ENCODE data around the gene RAB37.

The RAB37 gene

DNA sequence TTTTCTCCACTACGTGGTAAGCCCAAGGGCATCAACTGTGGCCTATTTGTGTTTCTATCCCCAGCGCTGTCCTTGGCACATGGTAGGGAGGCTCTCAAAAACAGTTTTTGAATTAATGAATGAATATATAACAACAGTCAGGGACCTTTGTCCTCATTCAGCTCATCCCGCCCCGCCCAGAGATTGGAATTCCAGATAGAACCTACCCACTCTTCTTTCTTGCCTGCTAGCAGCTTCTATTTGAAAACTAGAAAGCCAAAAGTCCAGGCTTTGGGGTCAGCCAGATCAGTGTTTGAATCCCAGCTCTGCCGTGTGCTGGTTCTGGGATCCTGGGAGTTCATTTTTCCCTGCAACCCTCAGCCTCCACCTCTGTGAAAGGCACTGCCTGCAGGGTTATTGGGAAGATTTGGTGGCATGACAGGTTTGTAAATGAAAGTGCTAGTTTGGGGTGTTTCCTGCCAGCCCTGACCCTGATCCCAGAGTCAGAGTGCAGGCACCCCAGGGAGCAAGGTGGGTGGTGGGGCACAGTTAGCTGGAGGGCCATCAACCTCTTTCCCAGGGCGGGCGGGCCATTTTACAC, 15.9 kb downstream of the RAB37 start:
- no CpG with 5 or more reads among the region's 7 CpGs for WGBS (ENCODE audit: insufficient coverage, insufficient read length)
- no peaks in the 10 kb centered on the region for H3K36me3 ChIP-seq (ENCODE audit: control insufficient read depth, insufficient read depth, low read length)
- H3K27me3 ChIP-seq (ENCODE audit: control insufficient read depth, insufficient read depth, low read length) = no peaks in the 10 kb centered on the region
- H3K4me1 ChIP-seq (ENCODE audit: control insufficient read depth, insufficient read depth, low read length) = peaks cover 10% of the 10 kb centered on the region
- DNase-seq (ENCODE audit: low read depth, low spot score) = no peak
- no peak overlapping the region for H3K4me3 ChIP-seq (ENCODE audit: low read length)
- no peaks in the 10 kb centered on the region for H3K9me3 ChIP-seq (ENCODE audit: control insufficient read depth, insufficient read depth, low read length)
- H3K27ac ChIP-seq (ENCODE audit: low read length) = no peak overlapping the region

DNA sequence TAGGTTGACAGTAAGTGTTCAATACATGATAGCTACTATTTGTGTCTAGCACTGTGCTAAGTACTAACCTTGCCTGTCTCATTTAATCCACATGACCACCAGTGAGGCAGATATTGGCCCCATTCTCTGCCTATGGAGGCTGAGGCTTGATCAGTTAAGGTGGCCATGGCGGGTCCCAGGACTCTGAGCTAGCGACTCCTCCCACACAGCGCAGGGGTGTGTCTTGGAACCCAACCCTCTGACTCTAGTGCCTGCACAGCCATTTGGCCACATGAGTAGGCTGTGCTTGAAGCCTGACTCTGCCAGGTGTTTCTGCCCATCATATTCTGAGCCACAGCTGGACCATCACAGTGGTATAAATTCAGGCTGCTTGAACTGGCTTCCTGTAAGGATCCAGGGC, 17.8 kb downstream of the RAB37 start:
- no peak overlapping the region for H3K4me3 ChIP-seq (ENCODE audit: low read length)
- no peaks in the 10 kb centered on the region for H3K9me3 ChIP-seq (ENCODE audit: control insufficient read depth, insufficient read depth, low read length)
- H3K4me1 ChIP-seq (ENCODE audit: control insufficient read depth, insufficient read depth, low read length) = peaks cover 23% of the 10 kb centered on the region
- H3K27ac ChIP-seq (ENCODE audit: low read length) = no peak overlapping the region
- H3K36me3 ChIP-seq (ENCODE audit: control insufficient read depth, insufficient read depth, low read length) = no peaks in the 10 kb centered on the region; the same call in 1 of the 2 replicates
- WGBS (ENCODE audit: insufficient coverage, insufficient read length) = no CpG with 5 or more reads among the region's 3 CpGs
- H3K27me3 ChIP-seq (ENCODE audit: control insufficient read depth, insufficient read depth, low read length) = no peaks in the 10 kb centered on the region
- DNase-seq (ENCODE audit: low read depth, low spot score) = no peak

GRCh38 chr17:74755533-74755932, 18.5 kb downstream of the RAB37 start:
- Histone ChIP-seq H3K4me3 (ENCODE audit: low read length) (no peak overlapping the region), H3K27ac (ENCODE audit: low read length) (no peak overlapping the region), H3K4me1 (ENCODE audit: control insufficient read depth, insufficient read depth, low read length) (peaks cover 28% of the 10 kb centered on the region), H3K27me3 (ENCODE audit: control insufficient read depth, insufficient read depth, low read length) (no peaks in the 10 kb centered on the region), H3K36me3 (ENCODE audit: control insufficient read depth, insufficient read depth, low read length) (no peaks in the 10 kb centered on the region; the same call in 1 of the 2 replicates), H3K9me3 (ENCODE audit: control insufficient read depth, insufficient read depth, low read length) (no peaks in the 10 kb centered on the region)
- no peak for DNase-seq (ENCODE audit: low read depth, low spot score)
- WGBS (ENCODE audit: insufficient coverage, insufficient read length) = no CpG with 5 or more reads among the region's 8 CpGs

DNA sequence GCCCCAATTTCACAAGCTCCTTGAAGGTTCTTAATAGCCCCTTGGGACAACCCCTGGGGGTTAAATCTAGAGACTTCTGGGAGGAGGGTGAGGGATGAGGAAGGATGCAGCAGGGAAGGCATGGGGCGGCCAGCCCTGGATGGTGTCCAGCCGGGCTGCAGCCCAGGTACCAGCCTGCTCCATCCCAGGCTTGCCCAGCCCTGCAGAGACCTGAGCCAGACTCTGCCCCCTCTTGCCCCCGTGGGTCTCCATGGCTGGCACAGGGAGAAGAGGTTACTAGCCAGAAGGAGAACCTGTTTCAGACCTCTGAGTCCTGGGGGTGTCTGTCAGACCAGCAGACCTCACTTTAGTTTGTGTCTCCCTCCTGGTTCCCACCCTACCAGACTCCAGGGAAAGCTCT, 19.8 kb downstream of the RAB37 start:
- Histone ChIP-seq H3K4me1 (ENCODE audit: control insufficient read depth, insufficient read depth, low read length) (peaks cover 32% of the 10 kb centered on the region), H3K36me3 (ENCODE audit: control insufficient read depth, insufficient read depth, low read length) (no peaks in the 10 kb centered on the region; the same call in 1 of the 2 replicates), H3K27ac (ENCODE audit: low read length) (no peak overlapping the region)

GRCh38 chr17:74757502-74757901, 20.4 kb downstream of the RAB37 start:
- Histone ChIP-seq H3K4me3 (ENCODE audit: low read length) (no peak overlapping the region), H3K27me3 (ENCODE audit: control insufficient read depth, insufficient read depth, low read length) (no peaks in the 10 kb centered on the region), H3K9me3 (ENCODE audit: control insufficient read depth, insufficient read depth, low read length) (no peaks in the 10 kb centered on the region), H3K27ac (ENCODE audit: low read length) (no peak overlapping the region), H3K36me3 (ENCODE audit: control insufficient read depth, insufficient read depth, low read length) (no peaks in the 10 kb centered on the region; the same call in 1 of the 2 replicates), H3K4me1 (ENCODE audit: control insufficient read depth, insufficient read depth, low read length) (peaks cover 34% of the 10 kb centered on the region)
- no CpG with 5 or more reads among the region's 3 CpGs for WGBS (ENCODE audit: insufficient coverage, insufficient read length)
- DNase-seq (ENCODE audit: low read depth, low spot score) = no peak

More for the DNA sequence above, 19.8 kb downstream of the RAB37 start:
- WGBS (ENCODE audit: insufficient coverage, insufficient read length) = no CpG with 5 or more reads among the region's 3 CpGs
- no peak overlapping the region for H3K4me3 ChIP-seq (ENCODE audit: low read length)
- DNase-seq (ENCODE audit: low read depth, low spot score) = no peak
- H3K27me3 ChIP-seq (ENCODE audit: control insufficient read depth, insufficient read depth, low read length) = no peaks in the 10 kb centered on the region
- no peaks in the 10 kb centered on the region for H3K9me3 ChIP-seq (ENCODE audit: control insufficient read depth, insufficient read depth, low read length)

GRCh38 chr17:74757931-74758847, 21.1 kb downstream of the RAB37 start:
- no peaks in the 10 kb centered on the region for H3K27me3 ChIP-seq (ENCODE audit: control insufficient read depth, insufficient read depth, low read length)
- H3K36me3 ChIP-seq (ENCODE audit: control insufficient read depth, insufficient read depth, low read length) = no peaks in the 10 kb centered on the region; the same call in 1 of the 2 replicates
- no peak for DNase-seq (ENCODE audit: low read depth, low spot score)
- H3K4me3 ChIP-seq (ENCODE audit: low read length) = no peak overlapping the region
- H3K27ac ChIP-seq (ENCODE audit: low read length) = no peak overlapping the region
- H3K9me3 ChIP-seq (ENCODE audit: control insufficient read depth, insufficient read depth, low read length) = no peaks in the 10 kb centered on the region
- peaks cover 34% of the 10 kb centered on the region for H3K4me1 ChIP-seq (ENCODE audit: control insufficient read depth, insufficient read depth, low read length)
- WGBS (ENCODE audit: insufficient coverage, insufficient read length) = no CpG with 5 or more reads among the region's 26 CpGs

DNA sequence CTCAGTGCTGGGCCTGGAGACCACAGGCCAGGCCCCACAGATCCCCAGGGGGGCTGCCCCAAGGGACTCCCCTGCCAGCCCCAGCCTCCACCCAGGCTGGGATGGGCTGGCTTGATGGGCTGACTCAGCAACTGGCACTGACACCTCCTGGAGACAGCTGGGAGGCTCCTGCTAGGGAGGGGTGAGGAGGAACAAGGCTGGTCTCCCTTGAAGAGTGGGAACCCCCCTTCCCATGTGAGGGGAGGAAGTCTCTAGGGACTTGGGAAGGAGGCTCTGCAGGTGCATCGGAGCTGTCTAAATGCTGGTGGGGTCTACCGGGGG, 21.8 kb downstream of the RAB37 start:
- H3K36me3 ChIP-seq (ENCODE audit: control insufficient read depth, insufficient read depth, low read length) = no peaks in the 10 kb centered on the region; the same call in 1 of the 2 replicates
- no peak overlapping the region for H3K4me3 ChIP-seq (ENCODE audit: low read length)
- no peaks in the 10 kb centered on the region for H3K9me3 ChIP-seq (ENCODE audit: control insufficient read depth, insufficient read depth, low read length)
- H3K4me1 ChIP-seq (ENCODE audit: control insufficient read depth, insufficient read depth, low read length) = peaks cover 34% of the 10 kb centered on the region
- WGBS (ENCODE audit: insufficient coverage, insufficient read length) = no CpG with 5 or more reads among the region's 2 CpGs
- no peak for DNase-seq (ENCODE audit: low read depth, low spot score)
- no peak overlapping the region for H3K27ac ChIP-seq (ENCODE audit: low read length)
- no peaks in the 10 kb centered on the region for H3K27me3 ChIP-seq (ENCODE audit: control insufficient read depth, insufficient read depth, low read length)

- Histone ChIP-seq H3K4me3 (ENCODE audit: low read length) (no peak overlapping the region; the same call in 1 of the 2 replicates), H3K4me1 (ENCODE audit: control insufficient read depth, insufficient read depth, low read length) (peaks cover 34% of the 10 kb centered on the region), H3K27me3 (ENCODE audit: control insufficient read depth, insufficient read depth, low read length) (no peaks in the 10 kb centered on the region), H3K36me3 (ENCODE audit: control insufficient read depth, insufficient read depth, low read length) (no peaks in the 10 kb centered on the region; the same call in 1 of the 2 replicates), H3K27ac (ENCODE audit: low read length) (no peak overlapping the region), H3K9me3 (ENCODE audit: control insufficient read depth, insufficient read depth, low read length) (no peaks in the 10 kb centered on the region)
- WGBS (ENCODE audit: insufficient coverage, insufficient read length) = no CpG with 5 or more reads among the region's 9 CpGs
- no peak for DNase-seq (ENCODE audit: low read depth, low spot score)
Measured at GRCh38 chr17:74759243-74759801, 22.3 kb downstream of the RAB37 start.

DNA sequence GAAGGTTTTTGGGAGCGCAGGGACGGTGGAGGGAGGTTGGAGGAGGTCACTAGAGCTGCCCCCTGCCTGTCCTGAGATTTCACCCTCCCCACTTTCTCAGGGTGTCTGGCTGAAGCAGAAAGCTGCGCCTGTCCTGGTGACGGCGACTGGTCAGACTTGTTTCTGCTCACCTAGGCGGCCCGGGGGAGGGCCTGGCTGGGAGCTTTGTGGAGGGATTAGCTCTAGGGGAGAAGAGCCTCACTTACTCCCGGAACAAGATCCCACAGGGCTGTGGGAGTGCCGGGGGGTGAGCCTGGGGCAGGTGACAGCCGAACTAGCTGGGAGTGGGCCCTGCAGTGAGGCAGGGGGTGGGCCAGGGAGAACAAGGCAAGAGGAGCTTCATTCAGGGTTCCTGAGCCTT, 22.9 kb downstream of the RAB37 start:
- Histone ChIP-seq H3K9me3 (ENCODE audit: control insufficient read depth, insufficient read depth, low read length) (no peaks in the 10 kb centered on the region), H3K27ac (ENCODE audit: low read length) (no peak overlapping the region), H3K4me3 (ENCODE audit: low read length) (no peak overlapping the region), H3K27me3 (ENCODE audit: control insufficient read depth, insufficient read depth, low read length) (no peaks in the 10 kb centered on the region), H3K36me3 (ENCODE audit: control insufficient read depth, insufficient read depth, low read length) (no peaks in the 10 kb centered on the region; the same call in 1 of the 2 replicates), H3K4me1 (ENCODE audit: control insufficient read depth, insufficient read depth, low read length) (peaks cover 34% of the 10 kb centered on the region)
- no CpG with 5 or more reads among the region's 10 CpGs for WGBS (ENCODE audit: insufficient coverage, insufficient read length)
- DNase-seq (ENCODE audit: low read depth, low spot score) = no peak

- H3K36me3 ChIP-seq (ENCODE audit: control insufficient read depth, insufficient read depth, low read length) = no peaks in the 10 kb centered on the region; the same call in 1 of the 2 replicates
- H3K9me3 ChIP-seq (ENCODE audit: control insufficient read depth, insufficient read depth, low read length) = no peaks in the 10 kb centered on the region
- H3K4me1 ChIP-seq (ENCODE audit: control insufficient read depth, insufficient read depth, low read length) = peaks cover 34% of the 10 kb centered on the region
- no peaks in the 10 kb centered on the region for H3K27me3 ChIP-seq (ENCODE audit: control insufficient read depth, insufficient read depth, low read length)
- no peak overlapping the region for H3K4me3 ChIP-seq (ENCODE audit: low read length)
- no CpG with 5 or more reads among the region's 7 CpGs for WGBS (ENCODE audit: insufficient coverage, insufficient read length)
- DNase-seq (ENCODE audit: low read depth, low spot score) = no peak
- H3K27ac ChIP-seq (ENCODE audit: low read length) = no peak overlapping the region
Measured at GRCh38 chr17:74760404-74761105, 23.5 kb downstream of the RAB37 start.
